GM12865 (cell line): ENCODE data around the gene UBTD1.
"Not testable (repeated sequence)": the region's sequence is repeated elsewhere in the genome, so short reads cannot be mapped to it uniquely, and the experiment has no call there.

Source experiments
- DNase-seq: peaks from one replicate; pipeline ENCODE4 v3.0.0; 2010; ENCODE audit warnings: low read depth
- H3K4me3 ChIP-seq: 2 replicates; pipeline ENCODE4 v1.5.1; 2011; ENCODE audit warnings: mild to moderate bottlenecking, low read depth, low read length, control low read depth
- CTCF ChIP-seq: IDR thresholded peaks from 2 replicates; pipeline ENCODE4 v1.5.1; 2011; ENCODE audit warnings: low read length, control low read depth, low read depth, inconsistent platforms; ENCODE audit not compliant: insufficient read depth; ENCODE audit errors: missing control alignments

UBTD1 gene

GRCh38 chr10:97468162-97468561 lies 30.6 kb upstream of the UBTD1 start:
- DNase-seq: peak; percentile 78
- no peak for TF ChIP-seq CTCF
- no peak overlapping the region for H3K4me3 ChIP-seq

DNA sequence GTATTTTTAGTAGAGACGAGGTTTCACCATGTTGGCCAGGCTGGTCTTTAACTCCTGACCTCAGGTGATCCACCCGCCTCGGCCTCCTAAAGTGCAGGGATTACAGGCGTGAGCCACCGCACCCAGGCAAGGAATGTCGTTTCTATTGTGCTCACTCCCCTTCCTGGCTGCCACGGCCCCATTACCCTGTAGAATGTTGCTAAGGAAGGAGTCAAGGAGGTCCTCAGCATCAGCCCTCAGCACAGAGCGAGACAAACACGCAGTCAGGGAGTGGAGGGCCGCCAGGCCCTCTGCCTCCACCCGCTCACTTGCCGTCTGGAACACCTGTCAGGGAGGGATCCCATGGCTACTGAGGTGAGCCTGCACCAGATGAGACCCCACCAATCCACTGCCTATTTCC lies 29.9 kb upstream of the UBTD1 start:
- not testable (repeated sequence) for H3K4me3 ChIP-seq, DNase-seq

GRCh38 chr10:97474918-97475317 lies 23.8 kb upstream of the UBTD1 start:
- H3K4me3 ChIP-seq: no peak overlapping the region
- TF ChIP-seq CTCF: no peak
- no peak for DNase-seq

DNA sequence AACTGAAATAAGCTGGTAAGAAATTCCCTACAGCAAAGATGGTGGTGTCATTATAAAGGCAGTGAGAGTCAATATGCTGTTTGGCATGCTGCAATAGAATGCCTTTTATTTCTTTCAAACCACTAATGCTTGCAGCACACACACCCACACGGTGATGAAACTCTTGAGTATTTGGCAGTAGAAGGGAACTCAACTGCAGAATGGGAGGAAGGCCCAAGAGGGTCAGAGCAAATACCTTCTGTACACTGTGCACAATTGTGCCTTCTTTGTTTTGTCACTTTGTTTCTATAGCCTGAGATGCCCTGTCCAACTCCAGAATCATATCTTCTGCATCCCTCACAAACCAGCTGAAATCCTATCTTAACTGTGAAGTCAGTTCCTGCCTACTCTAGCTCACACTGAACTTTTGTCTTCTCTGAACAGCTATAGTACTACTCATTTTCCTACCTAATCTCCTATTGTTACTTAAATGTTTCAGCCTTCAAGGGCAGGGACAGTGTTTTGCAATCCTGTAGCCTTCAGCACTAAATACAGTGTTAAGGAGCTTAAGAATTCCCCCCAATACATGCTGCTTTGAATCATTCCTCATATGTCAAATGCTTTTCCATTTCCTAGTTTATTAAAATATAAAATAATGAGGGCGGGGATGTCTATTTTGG lies 22.7 kb upstream of the UBTD1 start:
- no peak overlapping the region for H3K4me3 ChIP-seq
- DNase-seq: no peak
- no peak for TF ChIP-seq CTCF

DNA sequence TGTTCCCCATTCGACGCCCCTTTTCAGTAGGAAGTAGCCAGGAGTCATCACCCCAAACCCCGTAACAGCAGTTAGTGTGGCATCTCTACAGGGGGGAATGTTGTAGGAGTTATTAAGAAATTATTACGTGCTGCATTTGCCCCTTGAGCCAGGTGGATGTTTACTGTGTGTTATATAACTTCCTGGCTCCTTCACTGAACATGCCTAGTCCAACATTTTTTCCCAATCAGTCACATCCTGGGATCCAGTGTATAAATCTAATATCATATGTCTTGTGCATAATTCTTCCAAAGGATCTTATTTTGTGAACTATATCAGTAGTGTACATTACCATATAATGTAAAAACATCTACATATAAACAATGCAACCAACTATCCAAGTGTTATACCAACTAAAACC lies 19.3 kb upstream of the UBTD1 start:
- not testable (repeated sequence) for DNase-seq, H3K4me3 ChIP-seq

DNA sequence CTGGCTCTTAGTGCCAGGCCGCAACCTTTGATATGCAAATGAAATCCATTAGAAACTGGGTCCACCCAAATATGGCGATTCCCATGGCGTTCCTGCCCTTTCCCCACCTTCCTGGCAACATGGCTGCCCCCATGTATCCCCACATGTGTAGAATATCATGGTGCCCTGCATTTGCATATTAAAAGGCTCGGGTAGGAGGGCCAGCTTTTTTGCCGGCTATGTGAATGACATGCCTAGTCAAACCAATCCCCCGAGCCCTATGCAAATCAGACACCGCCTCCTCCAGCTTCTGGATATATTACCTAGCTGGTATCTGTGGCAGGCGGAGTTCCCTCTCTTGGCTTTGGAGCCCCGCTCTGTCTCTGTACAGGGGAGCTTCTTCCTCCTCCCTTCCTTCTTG lies 18.8 kb upstream of the UBTD1 start:
- DNase-seq: no peak
- H3K4me3 ChIP-seq: no peak overlapping the region
- no peak for TF ChIP-seq CTCF

DNA sequence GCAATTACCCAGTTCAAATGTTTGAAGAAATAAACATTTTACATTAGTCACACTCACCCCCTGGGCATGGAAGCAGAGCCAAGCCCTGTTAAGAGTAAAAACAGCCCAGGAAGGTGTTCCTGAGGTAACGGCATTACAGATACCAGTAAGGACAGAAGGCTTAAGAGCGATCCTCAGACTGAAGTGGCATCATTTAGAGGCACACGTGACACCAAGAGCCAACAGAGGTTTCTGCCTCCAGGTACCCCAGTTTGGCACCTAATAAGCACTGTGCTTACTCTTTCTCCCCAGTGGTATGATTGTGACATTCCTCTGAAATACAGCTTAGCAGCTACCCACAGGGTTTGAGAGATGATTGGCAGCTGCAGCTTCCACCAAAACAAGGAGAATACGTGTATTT lies 17.7 kb upstream of the UBTD1 start:
- DNase-seq: no peak
- no peak overlapping the region for H3K4me3 ChIP-seq
- no peak for TF ChIP-seq CTCF

DNA sequence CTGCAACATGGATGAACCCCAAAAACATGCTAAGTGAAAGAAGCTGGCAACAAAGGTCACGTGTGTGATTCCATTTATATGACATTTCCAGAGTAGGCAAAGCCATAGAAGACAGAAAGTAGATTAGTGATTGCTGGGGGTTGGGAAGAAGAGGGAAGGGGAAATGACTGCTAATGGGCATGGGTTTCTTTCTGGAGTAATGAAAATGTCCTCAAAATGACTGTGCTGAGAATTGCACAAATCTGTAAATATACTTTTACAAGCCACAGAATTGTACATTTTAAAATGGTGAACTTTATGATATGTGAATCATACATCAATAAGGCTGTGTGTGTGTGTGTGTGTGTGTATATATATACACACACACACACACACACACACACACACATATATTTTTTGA lies 16.3 kb upstream of the UBTD1 start:
- TF ChIP-seq CTCF: no peak
- no peak overlapping the region for H3K4me3 ChIP-seq
- no peak for DNase-seq
